Keratinocyte (primary cell): ENCODE measurements around the gene PPP3CB. TPM values are rescaled to one million over a fixed set of nuclear protein-coding genes. Genes with fewer than 3 reads are reported as not detected.

Experiments
- DNase-seq: peaks from one replicate; pipeline ENCODE4 v3.0.0-alpha.2; 2011; ENCODE audit warnings: low read depth, missing footprints, low spot score
- FAIRE-seq: peaks from 2 replicates; lab custom pipeline; 2011; peaks lifted over from hg19 to GRCh38; lab: Jason Lieb, UNC
- H2AFZ ChIP-seq: 2 replicates; pipeline ENCODE4 v1.6.0; 2012; ENCODE audit warnings: low read length, control low read depth, inconsistent platforms; ENCODE audit not compliant: control insufficient read depth
- H3K27ac ChIP-seq: 2 replicates; pipeline ENCODE4 v1.5.1; 2011; ENCODE audit warnings: low read length; ENCODE audit not compliant: control insufficient read depth, insufficient read depth
- H3K27me3 ChIP-seq: 3 replicates; pipeline ENCODE4 v1.6.0; 2011; ENCODE audit warnings: low read length; ENCODE audit not compliant: control insufficient read depth, insufficient read depth; ENCODE audit errors: extremely low read depth
- H3K36me3 ChIP-seq, 2 experiments: 2 replicates in 1 of 2; 3 replicates in 1 of 2; pipeline ENCODE4 v1.5.1; 2011; ENCODE audit warnings: low read length in 2 of 2, mild to moderate bottlenecking in 1 of 2; ENCODE audit not compliant: control insufficient read depth in 2 of 2, insufficient read depth in 2 of 2; ENCODE audit errors: extremely low read depth in 1 of 2
- H3K4me1 ChIP-seq: 3 replicates; pipeline ENCODE4 v1.5.1; 2011; ENCODE audit warnings: low read length; ENCODE audit not compliant: control insufficient read depth, insufficient read depth; ENCODE audit errors: extremely low read depth
- H3K4me2 ChIP-seq: 3 replicates; pipeline ENCODE4 v1.6.0; 2011; ENCODE audit warnings: low read depth, low read length; ENCODE audit not compliant: control insufficient read depth, insufficient read depth; ENCODE audit errors: extremely low read depth
- H3K4me3 ChIP-seq, 3 experiments: fragments of 200-600 bp in 1 of 3; sonication (generic) in 1 of 3; 2 replicates in 2 of 3; 3 replicates in 1 of 3; pipeline ENCODE4 v1.5.1; 2011 to 2016; ENCODE audit warnings: low read length in 3 of 3, mild to moderate bottlenecking in 3 of 3, control low read depth in 2 of 3, inconsistent platforms in 1 of 3, low read depth in 1 of 3, mixed read lengths in 1 of 3, mixed run types in 1 of 3, moderate library complexity in 1 of 3; ENCODE audit not compliant: control insufficient read depth in 2 of 3, insufficient read depth in 2 of 3; ENCODE audit errors: extremely low read depth in 1 of 3
- H3K79me2 ChIP-seq: 2 replicates; pipeline ENCODE4 v1.6.0; 2012; ENCODE audit warnings: low read length; ENCODE audit not compliant: control insufficient read depth, insufficient read depth
- H3K9ac ChIP-seq: 3 replicates; pipeline ENCODE4 v1.6.0; 2011; ENCODE audit warnings: low read length; ENCODE audit not compliant: control insufficient read depth, insufficient read depth; ENCODE audit errors: extremely low read depth
- H3K9me1 ChIP-seq: 3 replicates; pipeline ENCODE4 v1.6.0; 2011; ENCODE audit warnings: low read length; ENCODE audit not compliant: control insufficient read depth, insufficient read depth; ENCODE audit errors: extremely low read depth
- H3K9me3 ChIP-seq: 2 replicates; pipeline ENCODE4 v1.5.1; 2012; ENCODE audit warnings: low read depth, low read length; ENCODE audit not compliant: control insufficient read depth
- H4K20me1 ChIP-seq: 3 replicates; pipeline ENCODE4 v1.6.0; 2011; ENCODE audit warnings: low read length; ENCODE audit not compliant: control insufficient read depth, insufficient read depth; ENCODE audit errors: extremely low read depth
- EZH2 ChIP-seq: IDR thresholded peaks from one replicate; pipeline ENCODE4 v1.6.1; 2012; ENCODE audit warnings: inconsistent platforms, mild to moderate bottlenecking, low read length, moderate library complexity
- dilution Hi-C: fragments of 300-500 bp; cut with MboI; formaldehyde crosslinking; loops from one replicate; pipeline ENCODE4 v1.7.0; 2020; ENCODE audit warnings: low sequenced_read_pairs; ENCODE audit not compliant: extremely low pct_ligation_motif_present
- polyA plus RNA-seq, 5 experiments: library from polyadenylated mRNA; depleted of rRNA in 3 of 5; stranded (reverse) in 3 of 5; stranded (forward) in 1 of 5; unstranded in 1 of 5; fragments of >200 nt; gene quantifications; 1 replicate in 1 of 5; 2 replicates in 3 of 5; 3 replicates in 1 of 5; pipeline versions ENCODE4 v1.2.1 to v1.2.3, GENCODE V29; 2011 to 2012; ENCODE audit warnings: missing spikeins in 2 of 5, low read depth in 1 of 5, low replicate concordance in 1 of 5
- TF ChIP-seq, protein P1 (sequence below), 3 experiments: IDR thresholded peaks in 1 of 3; conservative IDR thresholded peaks in 1 of 3; optimal IDR thresholded peaks in 1 of 3; 2 replicates in 2 of 3; 3 replicates in 1 of 3; pipeline versions ENCODE3 to v1.5.1; 2011; ENCODE audit warnings: low read length in 3 of 3, mild to moderate bottlenecking in 3 of 3, moderate library complexity in 2 of 3, control low read depth in 1 of 3, inconsistent platforms in 1 of 3; ENCODE audit not compliant: insufficient read depth in 2 of 3; ENCODE audit errors: extremely low read depth in 1 of 3

The PPP3CB gene
- polyA plus RNA-seq, 1 donor (not counting 4 experiments of a cell fraction or from before 2014, with no cell fraction given) = 23.5 TPM

DNA sequence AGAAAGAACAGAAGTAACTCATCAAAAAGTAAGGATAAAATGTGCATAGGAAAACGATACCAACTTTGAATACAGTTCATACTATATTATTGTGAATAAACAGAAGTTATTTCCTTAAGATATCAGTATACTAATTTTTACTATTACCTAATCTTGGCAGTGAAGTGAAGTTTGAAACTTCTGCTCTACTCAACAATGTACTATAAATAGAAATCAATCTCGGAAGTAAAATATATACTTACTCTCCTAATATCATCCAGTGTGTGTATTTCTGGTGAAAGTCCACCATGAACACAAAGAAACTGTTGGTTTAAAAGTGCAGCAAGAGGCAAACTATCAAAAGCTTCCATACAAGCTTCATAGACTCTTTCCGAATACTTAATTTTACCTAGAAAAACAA is 24.6 kb downstream of the PPP3CB start:
- Histone ChIP-seq H3K9ac (no peak overlapping the region), H3K4me3 (no peak overlapping the region), H3K36me3 (peaks cover 4 to 12% of the 10 kb centered on the region in 2 experiments), H3K4me1 (no peaks in the 10 kb centered on the region), H2AFZ (no peak overlapping the region), H3K79me2 (no peaks in the 10 kb centered on the region), H3K9me1 (no peaks in the 10 kb centered on the region), H3K4me2 (no peak overlapping the region), H3K27ac (no peak overlapping the region), H3K9me3 (no peaks in the 10 kb centered on the region), H4K20me1 (no peaks in the 10 kb centered on the region), H3K27me3 (no peaks in the 10 kb centered on the region)
- dilution Hi-C loops = no loop called here
- FAIRE-seq (no peak), DNase-seq (no peak)
- TF ChIP-seq, protein P1, sequence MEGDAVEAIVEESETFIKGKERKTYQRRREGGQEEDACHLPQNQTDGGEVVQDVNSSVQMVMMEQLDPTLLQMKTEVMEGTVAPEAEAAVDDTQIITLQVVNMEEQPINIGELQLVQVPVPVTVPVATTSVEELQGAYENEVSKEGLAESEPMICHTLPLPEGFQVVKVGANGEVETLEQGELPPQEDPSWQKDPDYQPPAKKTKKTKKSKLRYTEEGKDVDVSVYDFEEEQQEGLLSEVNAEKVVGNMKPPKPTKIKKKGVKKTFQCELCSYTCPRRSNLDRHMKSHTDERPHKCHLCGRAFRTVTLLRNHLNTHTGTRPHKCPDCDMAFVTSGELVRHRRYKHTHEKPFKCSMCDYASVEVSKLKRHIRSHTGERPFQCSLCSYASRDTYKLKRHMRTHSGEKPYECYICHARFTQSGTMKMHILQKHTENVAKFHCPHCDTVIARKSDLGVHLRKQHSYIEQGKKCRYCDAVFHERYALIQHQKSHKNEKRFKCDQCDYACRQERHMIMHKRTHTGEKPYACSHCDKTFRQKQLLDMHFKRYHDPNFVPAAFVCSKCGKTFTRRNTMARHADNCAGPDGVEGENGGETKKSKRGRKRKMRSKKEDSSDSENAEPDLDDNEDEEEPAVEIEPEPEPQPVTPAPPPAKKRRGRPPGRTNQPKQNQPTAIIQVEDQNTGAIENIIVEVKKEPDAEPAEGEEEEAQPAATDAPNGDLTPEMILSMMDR (optimal IDR thresholded peaks at IDR 0.05 in 1 of 3, IDR thresholded peaks at IDR 0.05 in 1 of 3, conservative IDR thresholded peaks at IDR 0.05 in 1 of 3; ENCODE audit: extremely low read depth in 1 of 3, insufficient read depth in 2 of 3, low read length in 3 of 3) = no peak
- TF ChIP-seq EZH2 = no peak

DNA sequence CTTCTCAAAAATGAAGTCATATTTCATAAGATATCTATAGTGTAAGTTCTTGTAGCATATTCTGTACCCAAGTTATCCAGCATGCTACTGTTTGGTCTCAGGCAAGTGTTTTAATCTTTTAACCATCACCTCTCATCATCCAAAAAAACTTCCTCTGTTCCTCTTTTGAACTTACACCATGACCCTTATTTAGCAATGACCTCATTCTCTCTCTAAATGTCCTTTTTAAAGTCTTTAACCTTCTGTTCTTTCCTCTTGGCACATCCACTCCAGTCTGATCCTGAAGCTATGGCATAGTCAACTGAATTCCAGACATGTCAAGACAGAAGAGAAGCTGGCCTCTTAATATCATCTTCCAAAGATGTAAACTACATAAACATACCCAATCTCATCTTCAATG is 26.2 kb downstream of the PPP3CB start:
- H3K79me2 ChIP-seq = no peaks in the 10 kb centered on the region
- H3K4me3 ChIP-seq = no peak overlapping the region
- H3K36me3 ChIP-seq = peaks cover 2 to 9% of the 10 kb centered on the region in 2 experiments
- no peaks in the 10 kb centered on the region for H3K9me3 ChIP-seq
- no peak for TF ChIP-seq EZH2
- TF ChIP-seq, protein P1 (optimal IDR thresholded peaks at IDR 0.05 in 1 of 3, IDR thresholded peaks at IDR 0.05 in 1 of 3, conservative IDR thresholded peaks at IDR 0.05 in 1 of 3; ENCODE audit: extremely low read depth in 1 of 3, insufficient read depth in 2 of 3, low read length in 3 of 3) = no peak
- no peak for FAIRE-seq
- no peak for DNase-seq
- H3K27me3 ChIP-seq = no peaks in the 10 kb centered on the region
- H3K4me1 ChIP-seq = no peaks in the 10 kb centered on the region
- dilution Hi-C loops = no loop called here
- H3K27ac ChIP-seq = no peak overlapping the region
- no peak overlapping the region for H3K4me2 ChIP-seq
- no peak overlapping the region for H2AFZ ChIP-seq
- no peaks in the 10 kb centered on the region for H3K9me1 ChIP-seq
- H3K9ac ChIP-seq = no peak overlapping the region
- H4K20me1 ChIP-seq = no peaks in the 10 kb centered on the region
